Measurements from ENCODE around the gene GPR68. TPM values are rescaled to one million over a fixed set of nuclear protein-coding genes. Genes with fewer than 3 reads are reported as not detected.
"Not testable (repeated sequence)": the region's sequence is repeated elsewhere in the genome, so short reads cannot be mapped to it uniquely, and the experiment has no call there.

The GPR68 gene
- total RNA-seq, 1 donor, result 8.0 TPM

DNA sequence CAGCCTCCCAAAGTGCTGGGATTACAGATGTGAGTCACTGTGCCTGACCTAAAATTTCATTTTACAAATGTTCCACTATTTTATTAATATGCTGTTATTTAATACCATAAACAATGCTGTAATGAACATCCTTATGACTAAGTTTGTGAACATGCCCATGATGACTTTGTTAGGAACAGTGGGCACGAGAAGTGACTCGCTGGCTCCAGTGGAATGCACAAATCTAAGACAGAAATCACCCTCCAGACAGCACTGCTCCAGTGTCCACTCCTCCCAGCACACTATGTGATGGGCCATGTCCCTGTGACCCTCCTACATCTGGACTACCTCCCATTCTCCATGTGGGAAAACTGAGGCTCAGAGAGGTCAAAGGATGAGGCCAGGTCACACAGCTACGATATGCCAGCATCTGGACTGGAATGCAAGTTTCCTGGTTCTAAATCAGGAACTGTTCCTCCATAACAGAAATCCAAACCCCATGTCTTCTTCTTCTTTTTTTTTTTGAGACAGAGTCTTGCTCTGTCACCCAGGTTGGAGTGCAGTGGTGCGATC is 57.9 kb downstream of the GPR68 start:
- H2AFZ ChIP-seq (ENCODE audit: low read length), result no peak overlapping the region
- H3K27me3 ChIP-seq (ENCODE audit: insufficient read depth, low read length), result no peaks in the 10 kb centered on the region
- no peak for DNase-seq (ENCODE audit: insufficient read length, low spot score, missing footprints)

DNA sequence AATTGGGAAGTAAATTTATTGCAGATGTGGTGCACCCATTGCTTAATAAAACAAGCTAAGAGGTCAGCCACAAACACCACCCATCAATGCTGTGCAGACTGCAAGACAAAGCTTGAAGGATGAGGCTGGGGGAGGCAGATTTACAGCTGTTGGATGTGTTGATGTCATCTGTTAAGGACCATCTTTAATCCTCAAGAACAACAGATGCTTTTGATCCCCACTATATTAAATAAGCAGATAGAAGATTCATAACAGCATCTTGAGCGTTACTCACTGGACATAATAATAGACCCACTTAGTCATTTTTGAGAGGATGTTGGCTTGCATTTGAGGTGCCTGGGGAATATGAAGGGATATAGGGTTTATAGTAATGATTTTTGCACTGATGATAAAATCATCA is 58.8 kb downstream of the GPR68 start:
- no peak overlapping the region for H3K4me3 ChIP-seq (ENCODE audit: insufficient read depth, low read length)
- H2AFZ ChIP-seq (ENCODE audit: low read length), result no peak overlapping the region
- H3K4me2 ChIP-seq (ENCODE audit: insufficient read depth, low read length), result no peak overlapping the region
- H3K27me3 ChIP-seq (ENCODE audit: insufficient read depth, low read length), result no peaks in the 10 kb centered on the region
- TF ChIP-seq, protein P1, sequence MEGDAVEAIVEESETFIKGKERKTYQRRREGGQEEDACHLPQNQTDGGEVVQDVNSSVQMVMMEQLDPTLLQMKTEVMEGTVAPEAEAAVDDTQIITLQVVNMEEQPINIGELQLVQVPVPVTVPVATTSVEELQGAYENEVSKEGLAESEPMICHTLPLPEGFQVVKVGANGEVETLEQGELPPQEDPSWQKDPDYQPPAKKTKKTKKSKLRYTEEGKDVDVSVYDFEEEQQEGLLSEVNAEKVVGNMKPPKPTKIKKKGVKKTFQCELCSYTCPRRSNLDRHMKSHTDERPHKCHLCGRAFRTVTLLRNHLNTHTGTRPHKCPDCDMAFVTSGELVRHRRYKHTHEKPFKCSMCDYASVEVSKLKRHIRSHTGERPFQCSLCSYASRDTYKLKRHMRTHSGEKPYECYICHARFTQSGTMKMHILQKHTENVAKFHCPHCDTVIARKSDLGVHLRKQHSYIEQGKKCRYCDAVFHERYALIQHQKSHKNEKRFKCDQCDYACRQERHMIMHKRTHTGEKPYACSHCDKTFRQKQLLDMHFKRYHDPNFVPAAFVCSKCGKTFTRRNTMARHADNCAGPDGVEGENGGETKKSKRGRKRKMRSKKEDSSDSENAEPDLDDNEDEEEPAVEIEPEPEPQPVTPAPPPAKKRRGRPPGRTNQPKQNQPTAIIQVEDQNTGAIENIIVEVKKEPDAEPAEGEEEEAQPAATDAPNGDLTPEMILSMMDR (IDR thresholded peaks at IDR 0.05; ENCODE audit: extremely low read depth, low read depth, low read length), result no peak
- H3K79me2 ChIP-seq (ENCODE audit: insufficient read depth, low read length), result no peaks in the 10 kb centered on the region
- no peaks in the 10 kb centered on the region for H4K20me1 ChIP-seq (ENCODE audit: insufficient read depth, low read length)
- peaks cover 8% of the 10 kb centered on the region for H3K4me1 ChIP-seq (ENCODE audit: insufficient read depth, low read length)
- DNase-seq (ENCODE audit: insufficient read length, low spot score, missing footprints), result peak; percentile 87
- H3K36me3 ChIP-seq (ENCODE audit: insufficient read depth, low read length), result peaks cover 17% of the 10 kb centered on the region
- no peak overlapping the region for H3K27ac ChIP-seq (ENCODE audit: low read depth, low read length)
- no peaks in the 10 kb centered on the region for H3K9me3 ChIP-seq (ENCODE audit: low read depth, low read length)

More for the DNA sequence above, 57.9 kb downstream of the GPR68 start:
- Histone ChIP-seq H3K4me1 (ENCODE audit: insufficient read depth, low read length) (peaks cover 8% of the 10 kb centered on the region), H3K9me3 (ENCODE audit: low read depth, low read length) (no peaks in the 10 kb centered on the region), H3K4me2 (ENCODE audit: insufficient read depth, low read length) (no peak overlapping the region), H4K20me1 (ENCODE audit: insufficient read depth, low read length) (no peaks in the 10 kb centered on the region), H3K36me3 (ENCODE audit: insufficient read depth, low read length) (peaks cover 12% of the 10 kb centered on the region), H3K27ac (ENCODE audit: low read depth, low read length) (no peak overlapping the region), H3K79me2 (ENCODE audit: insufficient read depth, low read length) (no peaks in the 10 kb centered on the region), H3K4me3 (ENCODE audit: insufficient read depth, low read length) (no peak overlapping the region)
- TF ChIP-seq, protein P1 (IDR thresholded peaks at IDR 0.05; ENCODE audit: extremely low read depth, low read depth, low read length), result no peak

DNA sequence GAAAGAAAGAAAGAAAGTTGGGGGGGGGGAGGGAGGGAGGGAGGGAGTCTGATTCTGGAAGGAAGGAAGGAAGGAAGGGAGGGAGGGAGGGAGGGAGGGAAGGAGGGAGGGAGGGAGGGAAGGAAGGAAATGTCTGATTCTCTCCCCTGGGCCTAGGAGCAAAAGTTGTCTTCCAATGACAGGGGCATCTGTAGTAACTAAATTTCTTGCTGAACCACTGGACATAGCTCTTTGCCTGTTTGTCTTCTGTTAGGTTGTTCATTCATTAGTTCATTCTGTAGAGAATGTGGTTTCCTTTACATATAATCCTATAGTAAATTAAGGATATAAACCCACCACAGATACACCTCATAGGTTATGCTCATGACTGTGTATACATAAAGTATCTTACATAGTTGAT is 59.9 kb downstream of the GPR68 start:
- Histone ChIP-seq H2AFZ (ENCODE audit: low read length) (no peak overlapping the region), H3K4me3 (ENCODE audit: insufficient read depth, low read length) (no peak overlapping the region), H4K20me1 (ENCODE audit: insufficient read depth, low read length) (no peaks in the 10 kb centered on the region), H3K79me2 (ENCODE audit: insufficient read depth, low read length) (no peaks in the 10 kb centered on the region), H3K4me2 (ENCODE audit: insufficient read depth, low read length) (no peak overlapping the region), H3K4me1 (ENCODE audit: insufficient read depth, low read length) (peaks cover 8% of the 10 kb centered on the region), H3K9me3 (ENCODE audit: low read depth, low read length) (no peaks in the 10 kb centered on the region), H3K36me3 (ENCODE audit: insufficient read depth, low read length) (peaks cover 17% of the 10 kb centered on the region), H3K27ac (ENCODE audit: low read depth, low read length) (no peak overlapping the region), H3K27me3 (ENCODE audit: insufficient read depth, low read length) (no peaks in the 10 kb centered on the region)
- DNase-seq (ENCODE audit: insufficient read length, low spot score, missing footprints), result no peak
- TF ChIP-seq, protein P1 (IDR thresholded peaks at IDR 0.05; ENCODE audit: extremely low read depth, low read depth, low read length), result no peak

DNA sequence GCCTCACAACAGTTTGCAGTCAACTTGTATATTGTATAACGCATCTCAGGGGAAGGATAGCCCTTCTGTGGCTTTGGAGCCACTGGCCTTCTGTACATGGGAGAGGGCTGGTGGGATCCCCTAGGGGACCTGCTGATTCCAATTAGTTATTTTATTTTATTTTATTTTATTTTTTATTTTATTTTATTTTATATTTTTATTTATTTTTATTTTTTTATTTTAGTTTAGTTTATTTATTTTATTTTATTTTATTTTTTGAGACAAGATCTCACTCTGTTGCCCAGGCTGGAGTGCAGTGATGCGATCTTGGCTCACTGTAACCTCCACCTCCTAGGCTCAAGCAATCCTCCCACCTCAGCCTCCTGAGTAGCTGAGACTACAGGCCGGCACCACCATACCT is 61.8 kb downstream of the GPR68 start:
- H3K4me2 ChIP-seq (ENCODE audit: insufficient read depth, low read length); H3K27me3 ChIP-seq (ENCODE audit: insufficient read depth, low read length); H3K79me2 ChIP-seq (ENCODE audit: insufficient read depth, low read length); H3K36me3 ChIP-seq (ENCODE audit: insufficient read depth, low read length); DNase-seq (ENCODE audit: insufficient read length, low spot score, missing footprints); H4K20me1 ChIP-seq (ENCODE audit: insufficient read depth, low read length); H3K4me3 ChIP-seq (ENCODE audit: insufficient read depth, low read length); H3K27ac ChIP-seq (ENCODE audit: low read depth, low read length); H3K4me1 ChIP-seq (ENCODE audit: insufficient read depth, low read length); H2AFZ ChIP-seq (ENCODE audit: low read length); H3K9me3 ChIP-seq (ENCODE audit: low read depth, low read length): not testable (repeated sequence)

Other genes starting within 250 kb of the GPR68 start
- gene RPS6KA5, start 184.1 kb downstream of the GPR68 start, total RNA-seq, result 1.2 and 1.4 TPM in 2 replicates
- 45.6 and 55.4 TPM in 2 replicates for gene DGLUCY, start 130.6 kb downstream of the GPR68 start, total RNA-seq
- 0.29 and 0.36 TPM in 2 replicates for gene CCDC88C, start 173.1 kb upstream of the GPR68 start, total RNA-seq